Common myeloid progenitor, CD34-positive (primary cell): ENCODE measurements around the gene TMPRSS11A. TPM values are rescaled to one million over a fixed set of nuclear protein-coding genes. Genes with fewer than 3 reads are reported as not detected.

Experiments
- CTCF ChIA-PET: fragments of 350-600 bp; sonication (Branson Sonifier 250); formaldehyde crosslinking; loops from one replicate; lab custom pipeline; 2021; ENCODE audit warnings: antibody characterized with exemption; lab: Charles Lee
- POLR2A ChIA-PET: fragments of 350-600 bp; sonication (Branson Sonifier 250); formaldehyde crosslinking; loops from one replicate; lab custom pipeline; 2021; ENCODE audit warnings: antibody characterized with exemption; lab: Charles Lee
- DNase-seq, 3 donors: peaks; one replicate each; pipeline versions ENCODE4 v3.0.0 to v3.0.0-alpha.2; 2013
- H3K27ac ChIP-seq, 2 experiments: 1 replicate in 1 of 2; 2 replicates in 1 of 2; pipeline ENCODE4 v1.7.0; 2013; ENCODE audit warnings: inconsistent platforms in 2 of 2, low read length in 2 of 2, mild to moderate bottlenecking in 2 of 2, low read depth in 1 of 2, moderate library complexity in 1 of 2; ENCODE audit not compliant: severe bottlenecking in 2 of 2, insufficient read depth in 1 of 2, poor library complexity in 1 of 2
- H3K27me3 ChIP-seq, 5 experiments: replicated peaks in 2 of 5; 1 replicate in 3 of 5; 2 replicates in 2 of 5; pipeline versions ENCODE4 v1.6.1 to v1.7.0; 2013; ENCODE audit warnings: low read length in 4 of 5, mild to moderate bottlenecking in 2 of 5, moderate library complexity in 2 of 5, inconsistent platforms in 1 of 5; ENCODE audit not compliant: insufficient read depth in 5 of 5, control insufficient read depth in 4 of 5
- H3K36me3 ChIP-seq, 4 experiments: 1 replicate in 2 of 4; 2 replicates in 2 of 4; pipeline versions ENCODE4 v1.6.1 to v1.7.0; 2013; ENCODE audit warnings: low read length in 3 of 4, control low read depth in 1 of 4, mild to moderate bottlenecking in 1 of 4; ENCODE audit not compliant: control insufficient read depth in 4 of 4, insufficient read depth in 4 of 4
- H3K4me1 ChIP-seq, 4 experiments: 1 replicate in 3 of 4; 2 replicates in 1 of 4; pipeline versions ENCODE4 v1.6.1 to v1.7.1; 2013; ENCODE audit warnings: low read length in 3 of 4, mild to moderate bottlenecking in 3 of 4, control low read depth in 1 of 4, inconsistent platforms in 1 of 4, moderate library complexity in 1 of 4; ENCODE audit not compliant: control insufficient read depth in 4 of 4, insufficient read depth in 4 of 4; ENCODE audit errors: control extremely low read depth in 1 of 4
- H3K4me3 ChIP-seq, 7 experiments: 1 replicate in 4 of 7; 2 replicates in 3 of 7; pipeline versions ENCODE4 v1.5.1 to v1.7.0; 2013; ENCODE audit warnings: mild to moderate bottlenecking in 7 of 7, low read length in 6 of 7, moderate library complexity in 6 of 7, inconsistent platforms in 2 of 7, low read depth in 2 of 7, control low read depth in 1 of 7; ENCODE audit not compliant: insufficient read depth in 4 of 7, control insufficient read depth in 1 of 7; ENCODE audit errors: extremely low read depth in 1 of 7
- H3K9me3 ChIP-seq, 5 experiments: 1 replicate in 4 of 5; 2 replicates in 1 of 5; pipeline versions ENCODE4 v1.6.1 to v1.7.1; 2013; ENCODE audit warnings: low read length in 4 of 5, mild to moderate bottlenecking in 2 of 5, inconsistent platforms in 1 of 5, low read depth in 1 of 5, moderate library complexity in 1 of 5; ENCODE audit not compliant: control insufficient read depth in 4 of 5, insufficient read depth in 2 of 5; ENCODE audit errors: control extremely low read depth in 1 of 5
- WGBS: methylation state at CpG from one replicate; pipeline ENCODE4 v1.1.5; 2013; ENCODE audit not compliant: insufficient coverage; 5-methylcytosine and 5-hydroxymethylcytosine counted together
- polyA plus RNA-seq: library from polyadenylated mRNA; unstranded; fragments of 120-200 nt; gene quantifications from one replicate; pipeline ENCODE4 v1.2.1, GENCODE V29; 2013

The TMPRSS11A gene
- 0.01 TPM for polyA plus RNA-seq

GRCh38 chr4:67963356-67963755 lies at the start of gene TMPRSS11A:
Gene TMPRSS11A, minus strand, starts transcription at chr4:67963493. Its CDS starts 100 bp downstream, at chr4:67963393.
- H3K4me1 ChIP-seq, result no peaks in the 10 kb centered on the region
- no peak within 1 kb of the TSS for H3K4me3 ChIP-seq
- no peaks in the 10 kb centered on the region for H3K9me3 ChIP-seq
- no peaks in the 10 kb centered on the region for H3K27me3 ChIP-seq
- ChIA-PET CTCF (no interaction called here), POLR2A (no interaction called here)
- H3K36me3 ChIP-seq, result no peaks in the 10 kb centered on the region
- H3K27ac ChIP-seq, result no peak within 1 kb of the TSS
- WGBS, result no CpG with 5 or more reads among the region's 2 CpGs
- no peak for DNase-seq

- H3K27me3 ChIP-seq, result no peaks in the 10 kb centered on the region
- POLR2A ChIA-PET, result interaction anchor here (0.7 kb wide), 1 partner anchor 591 kb away, joined by 3 read pairs; no protein-coding TSS in a partner anchor
Measured at GRCh38 chr4:68011684-68012083, 48.4 kb upstream of the TMPRSS11A start.

GRCh38 chr4:68002906-68003305 lies 39.6 kb upstream of the TMPRSS11A start:
- Histone ChIP-seq H3K4me3 (no peak overlapping the region), H3K9me3 (peaks cover 0 to 3% (median 0%) of the 10 kb centered on the region in 5 experiments), H3K4me1 (no peaks in the 10 kb centered on the region), H3K36me3 (no peaks in the 10 kb centered on the region), H3K27me3 (no peaks in the 10 kb centered on the region), H3K27ac (no peak overlapping the region)
- ChIA-PET CTCF (no interaction called here), POLR2A (no interaction called here)
- DNase-seq, result no peak

More at GRCh38 chr4:68011684-68012083, 48.4 kb upstream of the TMPRSS11A start:
- CTCF ChIA-PET, result interaction anchor here (1.5 kb wide), 1 partner anchor 16 kb away, joined by 4 read pairs; no protein-coding TSS in a partner anchor
- no peak for DNase-seq
- Histone ChIP-seq H3K4me1 (no peaks in the 10 kb centered on the region), H3K27ac (no peak overlapping the region), H3K36me3 (no peaks in the 10 kb centered on the region), H3K4me3 (no peak overlapping the region), H3K9me3 (no peaks in the 10 kb centered on the region)

- CTCF ChIA-PET, result interaction anchor here (1.0 to 1.3 kb wide), 2 partner anchors 12 to 15 kb away, joined by 3 to 4 read pairs; no protein-coding TSS in a partner anchor
- Histone ChIP-seq H3K4me3 (no peak overlapping the region), H3K27me3 (no peaks in the 10 kb centered on the region), H3K27ac (no peak overlapping the region), H3K36me3 (no peaks in the 10 kb centered on the region), H3K4me1 (no peaks in the 10 kb centered on the region), H3K9me3 (no peaks in the 10 kb centered on the region)
- no peak for DNase-seq
- POLR2A ChIA-PET, result no interaction called here
- no CpG with 5 or more reads among the region's 1 CpG for WGBS
Measured at GRCh38 chr4:67996127-67996526, 32.8 kb upstream of the TMPRSS11A start.

GRCh38 chr4:67988991-67989390 lies 25.7 kb upstream of the TMPRSS11A start:
- Histone ChIP-seq H3K27ac (no peak overlapping the region), H3K4me1 (no peaks in the 10 kb centered on the region), H3K27me3 (no peaks in the 10 kb centered on the region), H3K4me3 (no peak overlapping the region), H3K9me3 (no peaks in the 10 kb centered on the region), H3K36me3 (no peaks in the 10 kb centered on the region)
- WGBS, result 100% methylated on average over 2 of the region's 5 CpGs
- POLR2A ChIA-PET, result no interaction called here
- DNase-seq, result no peak
- CTCF ChIA-PET, result interaction anchor here (0.6 to 1.2 kb wide), 3 partner anchors 10 to 187 kb away, joined by 3 to 5 read pairs (median 3); no protein-coding TSS in a partner anchor

- WGBS, result 50% methylated on average over 2 of the region's 2 CpGs
- no peak overlapping the region for H3K27ac ChIP-seq
- POLR2A ChIA-PET, result no interaction called here
- no peaks in the 10 kb centered on the region for H3K36me3 ChIP-seq
- no peak for DNase-seq
- H3K9me3 ChIP-seq, result peaks cover 0 to 8% (median 0%) of the 10 kb centered on the region in 5 experiments
- no peak overlapping the region for H3K4me3 ChIP-seq
- H3K27me3 ChIP-seq, result no peaks in the 10 kb centered on the region
- H3K4me1 ChIP-seq, result no peaks in the 10 kb centered on the region
- CTCF ChIA-PET, result interaction anchor here (0.9 kb wide), 1 partner anchor 12 kb away, joined by 3 read pairs; no protein-coding TSS in a partner anchor
Measured at GRCh38 chr4:67983333-67983732, 20.0 kb upstream of the TMPRSS11A start.

GRCh38 chr4:67980512-67980911 lies 17.2 kb upstream of the TMPRSS11A start:
- ChIA-PET CTCF (interaction anchor here (1.1 to 1.6 kb wide), 2 partner anchors 18 to 52 kb away, joined by 3 read pairs; no protein-coding TSS in a partner anchor), POLR2A (no interaction called here)
- Histone ChIP-seq H3K4me3 (no peak overlapping the region), H3K27ac (no peak overlapping the region), H3K27me3 (no peaks in the 10 kb centered on the region), H3K4me1 (no peaks in the 10 kb centered on the region), H3K9me3 (peaks cover 0 to 8% (median 0%) of the 10 kb centered on the region in 5 experiments), H3K36me3 (no peaks in the 10 kb centered on the region)
- no peak for DNase-seq
- 98% methylated on average over 4 of the region's 6 CpGs for WGBS
